Measurements from ENCODE around the gene NPM3.

- TF ChIP-seq CTCF (conservative IDR thresholded peaks at IDR 0.05; ENCODE audit: low read depth, low read length) (no peak), EZH2phosphoT487 (IDR thresholded peaks at IDR 0.05; ENCODE audit: borderline replicate concordance, low read length) (no peak), EZH2 (IDR thresholded peaks at IDR 0.05; ENCODE audit: low read length, unreplicated experiment) (no peak)
Observed at GRCh38 chr10:101772895-101773761, 10.1 kb downstream of the NPM3 start.
